ENCODE results near the gene GPR101. TPM values are rescaled to one million over a fixed set of nuclear protein-coding genes. Genes with fewer than 3 reads are reported as not detected.
"Not testable (repeated sequence)": the region's sequence is repeated elsewhere in the genome, so short reads cannot be mapped to it uniquely, and the experiment has no call there.

The GPR101 gene
- total and polyA plus RNA-seq, 9 of the 15 experiments (the other 6 are each of a cell fraction or from before 2014, with no cell fraction given): not detected

- H3K79me2 ChIP-seq (ENCODE audit: control insufficient read depth, insufficient read depth, low read length); POLR2A ChIA-PET; H3K4me2 ChIP-seq (ENCODE audit: insufficient read depth, low read length); BruUV-seq (replicated peaks); CTCF ChIA-PET (ENCODE audit: low intra/inter-chr PET ratio); ATAC-seq; intact Hi-C loops (cut with micrococcal nuclease); H2AFZ ChIP-seq (ENCODE audit: low read depth, low read length); H3K9me3 ChIP-seq (replicated peaks; ENCODE audit: control insufficient read depth, insufficient read depth, low read depth, low read length); H3K27me3 ChIP-seq (ENCODE audit: control insufficient read depth in 2 of 2, insufficient read depth in 2 of 2, low read length in 2 of 2); FAIRE-seq; H3K27ac ChIP-seq (ENCODE audit: extremely low read depth, low read depth, low read length); H3K36me3 ChIP-seq (ENCODE audit: control insufficient read depth, insufficient read depth, low read length); H3K9me1 ChIP-seq (ENCODE audit: control insufficient read depth, insufficient read depth, low read length); H4K20me1 ChIP-seq (replicated peaks; ENCODE audit: control insufficient read depth, insufficient read depth, low read length); H3K4me3 ChIP-seq; H3K4me1 ChIP-seq (replicated peaks in 1 of 2; ENCODE audit: control insufficient read depth in 2 of 2, insufficient read depth in 2 of 2, low read length in 2 of 2); in situ Hi-C loops (cut with MboI); H3K9ac ChIP-seq (ENCODE audit: insufficient read depth in 1 of 2, low read depth in 2 of 2, low read length in 2 of 2); DNase-seq (ENCODE audit: extremely low read depth in 1 of 4, low spot score in 3 of 4): not testable (repeated sequence)
- WGBS (ENCODE audit: insufficient coverage, low coverage, missing lambda C conversion rate): no CpG with 5 or more reads among the region's 31 CpGs
Measured at GRCh38 chrX:137000236-137000635, 33.6 kb downstream of the GPR101 start.

GRCh38 chrX:136999024-136999423 is 34.8 kb downstream of the GPR101 start:
- DNase-seq (ENCODE audit: extremely low read depth in 1 of 4, low spot score in 3 of 4) (no peak), FAIRE-seq (no peak), ATAC-seq (no peak)
- Histone ChIP-seq H3K27ac (ENCODE audit: extremely low read depth, low read depth, low read length) (no peak overlapping the region), H3K9me3 (replicated peaks; ENCODE audit: control insufficient read depth, insufficient read depth, low read depth, low read length) (no peaks in the 10 kb centered on the region), H3K9ac (ENCODE audit: insufficient read depth in 1 of 2, low read depth in 2 of 2, low read length in 2 of 2) (no peak overlapping the region), H4K20me1 (replicated peaks; ENCODE audit: control insufficient read depth, insufficient read depth, low read length) (no peaks in the 10 kb centered on the region), H3K36me3 (ENCODE audit: control insufficient read depth, insufficient read depth, low read length) (no peaks in the 10 kb centered on the region), H3K4me2 (ENCODE audit: insufficient read depth, low read length) (no peak overlapping the region), H3K4me1 (replicated peaks in 1 of 2; ENCODE audit: control insufficient read depth in 2 of 2, insufficient read depth in 2 of 2, low read length in 2 of 2) (no peaks in the 10 kb centered on the region), H3K27me3 (ENCODE audit: control insufficient read depth in 2 of 2, insufficient read depth in 2 of 2, low read length in 2 of 2) (no peaks in the 10 kb centered on the region), H2AFZ (ENCODE audit: low read depth, low read length) (no peak overlapping the region), H3K79me2 (ENCODE audit: control insufficient read depth, insufficient read depth, low read length) (no peaks in the 10 kb centered on the region), H3K9me1 (ENCODE audit: control insufficient read depth, insufficient read depth, low read length) (no peaks in the 10 kb centered on the region), H3K4me3 (no peak overlapping the region)
- intact Hi-C loops (cut with micrococcal nuclease) (no loop called here), in situ Hi-C loops (cut with MboI) (no loop called here)
- CTCF ChIA-PET (ENCODE audit: low intra/inter-chr PET ratio): no interaction called here
- BruUV-seq (replicated peaks): no TSS peak
- WGBS (ENCODE audit: insufficient coverage, low coverage, missing lambda C conversion rate): 29% methylated on average over 2 of the region's 3 CpGs
- POLR2A ChIA-PET: no interaction called here
- TF ChIP-seq HDGF (IDR thresholded peaks at IDR 0.05): no peak
- TF ChIP-seq, protein P1, sequence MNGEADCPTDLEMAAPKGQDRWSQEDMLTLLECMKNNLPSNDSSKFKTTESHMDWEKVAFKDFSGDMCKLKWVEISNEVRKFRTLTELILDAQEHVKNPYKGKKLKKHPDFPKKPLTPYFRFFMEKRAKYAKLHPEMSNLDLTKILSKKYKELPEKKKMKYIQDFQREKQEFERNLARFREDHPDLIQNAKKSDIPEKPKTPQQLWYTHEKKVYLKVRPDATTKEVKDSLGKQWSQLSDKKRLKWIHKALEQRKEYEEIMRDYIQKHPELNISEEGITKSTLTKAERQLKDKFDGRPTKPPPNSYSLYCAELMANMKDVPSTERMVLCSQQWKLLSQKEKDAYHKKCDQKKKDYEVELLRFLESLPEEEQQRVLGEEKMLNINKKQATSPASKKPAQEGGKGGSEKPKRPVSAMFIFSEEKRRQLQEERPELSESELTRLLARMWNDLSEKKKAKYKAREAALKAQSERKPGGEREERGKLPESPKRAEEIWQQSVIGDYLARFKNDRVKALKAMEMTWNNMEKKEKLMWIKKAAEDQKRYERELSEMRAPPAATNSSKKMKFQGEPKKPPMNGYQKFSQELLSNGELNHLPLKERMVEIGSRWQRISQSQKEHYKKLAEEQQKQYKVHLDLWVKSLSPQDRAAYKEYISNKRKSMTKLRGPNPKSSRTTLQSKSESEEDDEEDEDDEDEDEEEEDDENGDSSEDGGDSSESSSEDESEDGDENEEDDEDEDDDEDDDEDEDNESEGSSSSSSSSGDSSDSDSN (IDR thresholded peaks at IDR 0.05; ENCODE audit: borderline replicate concordance in 1 of 2, low read depth in 2 of 2, low read length in 2 of 2): no peak
- TF ChIP-seq ZNF140 (CRISPR knock-in tag; IDR thresholded peaks at IDR 0.05): no peak
- TF ChIP-seq ZNF785 (CRISPR knock-in tag; IDR thresholded peaks at IDR 0.05): no peak
- no peak for TF ChIP-seq LARP7 (IDR thresholded peaks at IDR 0.05)
- TF ChIP-seq ZNF12 (CRISPR knock-in tag; IDR thresholded peaks at IDR 0.05): no peak
